ENCODE results near the gene PILRA.
"Not testable (repeated sequence)": the region's sequence is repeated elsewhere in the genome, so short reads cannot be mapped to it uniquely, and the experiment has no call there.

The PILRA gene

DNA sequence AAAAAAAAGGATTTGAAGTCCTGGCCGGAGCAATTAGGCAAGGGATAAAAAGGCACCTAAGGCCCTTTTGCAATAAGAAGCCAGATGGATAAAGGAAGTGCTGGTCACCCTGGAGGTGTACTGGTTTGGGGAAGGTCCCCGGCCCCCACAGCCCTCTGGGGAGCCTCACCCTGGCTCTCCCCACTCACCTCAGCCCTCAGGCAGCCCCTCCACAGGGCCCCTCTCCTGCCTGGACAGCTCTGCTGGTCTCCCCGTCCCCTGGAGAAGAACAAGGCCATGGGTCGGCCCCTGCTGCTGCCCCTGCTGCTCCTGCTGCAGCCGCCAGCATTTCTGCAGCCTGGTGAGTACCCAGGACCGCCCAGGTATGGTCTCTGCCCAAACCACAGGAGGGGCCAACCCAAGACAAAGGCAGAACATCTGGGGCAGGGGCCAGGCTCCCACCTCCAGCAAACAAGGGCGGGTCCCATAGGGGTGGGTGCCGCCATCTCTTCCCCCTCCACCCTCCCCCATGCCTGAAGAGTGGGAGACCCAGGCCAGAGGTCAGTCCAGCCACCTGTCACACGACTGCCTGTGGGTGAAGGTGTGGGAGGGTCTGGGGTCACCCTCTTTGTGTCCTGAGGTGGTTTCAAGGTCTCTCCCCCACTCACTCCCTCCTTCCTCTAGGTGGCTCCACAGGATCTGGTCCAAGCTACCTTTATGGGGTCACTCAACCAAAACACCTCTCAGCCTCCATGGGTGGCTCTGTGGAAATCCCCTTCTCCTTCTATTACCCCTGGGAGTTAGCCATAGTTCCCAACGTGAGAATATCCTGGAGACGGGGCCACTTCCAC is 15.0 kb upstream of the PILRA start, which contains the start of gene PILRB:
TSS of gene PILRB (plus strand) at position 91 of the 830 bp plus-strand sequence. CDS start at position 277, 186 bp downstream.
- no peak for DNase-seq

DNA sequence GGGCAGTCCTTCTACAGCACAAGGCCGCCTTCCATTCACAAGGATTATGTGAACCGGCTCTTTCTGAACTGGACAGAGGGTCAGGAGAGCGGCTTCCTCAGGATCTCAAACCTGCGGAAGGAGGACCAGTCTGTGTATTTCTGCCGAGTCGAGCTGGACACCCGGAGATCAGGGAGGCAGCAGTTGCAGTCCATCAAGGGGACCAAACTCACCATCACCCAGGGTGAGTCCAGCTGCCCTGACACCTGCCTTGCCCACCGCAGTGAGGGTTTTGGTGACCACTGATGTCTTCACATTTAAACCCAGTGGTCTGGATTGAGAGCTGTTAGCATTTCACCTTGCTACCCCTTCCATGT is 14.5 kb upstream of the PILRA start:
- no peak for DNase-seq

DNA sequence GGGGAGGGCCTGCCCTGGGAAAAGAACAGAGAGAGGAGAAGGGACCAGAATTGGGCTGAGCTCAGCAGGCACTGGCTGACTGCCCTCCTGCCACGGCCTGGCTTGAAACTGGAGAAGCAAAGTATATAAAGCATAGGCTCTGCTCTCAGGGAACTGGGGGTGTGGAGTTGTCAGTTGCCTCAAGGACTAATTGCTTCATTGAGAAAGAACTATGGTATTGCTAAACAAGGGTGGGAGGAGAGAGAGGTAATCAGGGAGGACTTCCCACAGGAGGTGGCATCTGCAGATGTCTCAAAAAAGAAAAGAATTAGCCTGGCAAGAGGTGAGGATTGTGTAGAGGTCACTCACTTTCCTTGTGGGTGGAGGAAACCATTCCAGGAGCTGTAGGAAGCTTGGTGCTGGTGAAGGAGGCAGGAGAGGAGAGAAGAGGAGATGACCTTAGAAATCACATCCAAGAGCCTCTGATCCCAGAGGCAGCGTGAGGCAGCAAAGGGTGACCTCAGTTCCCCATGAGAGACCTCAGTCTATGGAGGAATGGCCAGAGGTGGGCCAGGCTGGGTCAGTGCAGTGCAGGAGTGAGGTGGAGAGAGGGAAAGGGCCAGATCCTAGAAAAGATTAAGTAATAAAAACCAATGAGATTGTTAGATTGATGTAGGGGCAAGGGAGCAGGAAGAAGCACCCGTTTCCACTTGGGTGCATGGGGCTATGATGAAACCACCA is 13.0 kb upstream of the PILRA start:
- no peak for DNase-seq

DNA sequence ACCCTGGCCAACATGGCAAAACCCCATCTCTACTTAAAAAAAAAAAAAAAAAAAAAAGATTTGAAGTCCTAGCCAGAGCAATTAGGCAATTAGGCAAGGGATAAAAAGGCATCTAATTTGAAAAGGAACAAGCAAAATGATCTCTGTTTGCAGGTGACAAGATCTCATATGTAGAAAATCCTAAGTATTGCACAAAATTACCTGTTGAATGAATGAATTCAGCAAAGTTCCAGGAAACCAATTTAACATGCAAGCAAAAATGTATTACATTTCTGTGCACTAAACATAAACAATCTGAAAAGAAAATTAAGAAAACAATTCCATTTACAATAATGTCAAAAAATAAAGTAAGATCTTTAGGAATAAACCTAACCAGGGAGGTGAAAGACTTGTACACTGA is 10.2 kb upstream of the PILRA start:
- DNase-seq = no peak

DNA sequence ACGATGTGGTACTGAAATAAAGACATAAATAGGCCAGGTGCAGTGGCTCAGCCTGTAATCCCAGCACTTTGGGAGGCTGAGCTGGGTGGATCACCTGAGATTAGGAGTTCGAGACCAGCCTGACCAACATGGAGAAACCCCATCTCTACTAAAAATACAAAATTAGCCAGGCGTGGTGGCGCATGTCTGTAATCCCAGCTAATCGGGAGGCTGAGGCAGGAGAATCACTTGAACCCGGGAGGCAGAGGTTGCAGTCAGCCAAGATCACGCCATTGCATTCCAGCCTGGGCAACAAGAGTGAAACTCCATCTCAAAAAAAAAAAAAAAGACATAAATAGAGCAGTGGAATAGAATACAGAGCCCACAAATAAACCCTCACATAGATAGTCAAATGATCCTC is 9.5 kb upstream of the PILRA start:
- DNase-seq = not testable (repeated sequence)

DNA sequence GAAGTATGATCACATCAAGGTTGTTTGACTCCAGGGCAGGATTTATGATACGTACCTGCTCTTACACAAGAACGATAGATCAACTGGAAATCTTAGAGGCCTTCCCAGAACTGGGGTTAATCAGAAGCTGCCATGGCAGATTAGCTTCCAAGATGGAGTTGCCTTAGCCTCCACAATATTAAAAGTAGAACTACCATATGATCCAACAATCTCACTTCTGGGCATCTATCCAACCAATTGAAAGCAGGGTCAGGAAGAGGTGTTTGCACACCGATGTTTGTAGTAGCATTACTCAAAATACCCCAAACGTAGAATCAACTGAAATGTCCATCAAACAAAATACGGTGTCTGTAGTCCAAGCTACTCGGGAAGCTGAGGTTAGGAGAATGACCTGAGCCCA is 8.8 kb upstream of the PILRA start:
- DNase-seq = no peak

DNA sequence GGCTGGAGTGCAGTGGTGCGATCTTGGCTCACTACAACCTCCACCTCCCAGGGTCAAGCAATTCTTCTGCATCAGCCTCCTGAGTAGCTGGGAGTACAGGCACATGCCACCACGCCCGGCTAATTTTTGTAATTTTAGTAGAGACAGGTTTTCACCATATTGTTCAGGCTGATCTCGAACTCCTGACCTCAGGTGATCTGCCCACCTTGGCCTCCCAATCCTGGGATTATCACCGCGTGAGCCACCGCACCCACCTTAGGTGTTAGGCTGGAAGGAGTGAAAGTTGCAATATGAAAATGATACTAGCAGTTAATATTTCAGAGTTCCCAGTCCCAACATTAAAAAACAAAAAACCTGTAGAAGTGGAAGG is 7.3 kb upstream of the PILRA start:
- DNase-seq = not testable (repeated sequence)

DNA sequence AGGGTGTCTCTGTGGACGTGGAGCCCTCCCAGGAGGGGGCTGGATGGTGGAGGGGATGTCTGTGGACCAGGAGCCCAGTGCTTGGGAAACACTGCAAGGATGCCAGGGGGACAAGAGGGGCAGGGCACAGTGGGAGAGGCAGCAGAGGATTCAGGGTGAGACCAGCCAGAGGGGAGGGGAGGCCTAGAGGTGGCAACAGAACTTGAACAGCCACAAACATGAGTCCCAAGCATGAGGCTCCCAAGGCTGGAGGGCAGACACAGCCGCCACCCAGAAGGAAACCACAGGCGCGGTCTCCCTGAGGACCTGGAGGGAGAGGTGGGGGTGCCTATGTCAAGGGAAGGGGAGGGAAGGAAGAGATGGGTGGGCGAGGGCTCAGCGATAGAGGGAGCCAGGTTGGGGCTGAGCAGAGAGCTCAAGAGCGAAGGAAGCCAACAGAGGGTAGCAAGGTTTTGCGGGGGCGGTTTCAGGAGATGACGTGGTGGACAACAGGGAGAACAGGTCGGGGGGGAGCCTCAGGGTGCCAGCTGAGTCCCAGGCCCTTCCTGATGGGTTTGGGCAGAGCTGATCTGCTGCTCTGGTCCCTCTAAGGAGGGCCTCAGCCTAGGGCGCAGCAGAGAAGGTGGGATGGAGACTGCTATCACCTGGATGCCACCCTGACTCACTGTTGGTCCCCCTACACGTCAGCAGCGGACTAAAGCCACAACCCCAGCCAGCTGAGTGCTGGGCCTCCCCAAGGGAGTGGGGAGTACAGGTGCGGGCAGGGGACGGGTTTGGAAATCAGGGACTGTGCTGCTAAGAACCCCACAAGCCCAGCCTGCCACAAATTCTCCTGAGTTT is 6.7 kb upstream of the PILRA start:
- no peak for DNase-seq

DNA sequence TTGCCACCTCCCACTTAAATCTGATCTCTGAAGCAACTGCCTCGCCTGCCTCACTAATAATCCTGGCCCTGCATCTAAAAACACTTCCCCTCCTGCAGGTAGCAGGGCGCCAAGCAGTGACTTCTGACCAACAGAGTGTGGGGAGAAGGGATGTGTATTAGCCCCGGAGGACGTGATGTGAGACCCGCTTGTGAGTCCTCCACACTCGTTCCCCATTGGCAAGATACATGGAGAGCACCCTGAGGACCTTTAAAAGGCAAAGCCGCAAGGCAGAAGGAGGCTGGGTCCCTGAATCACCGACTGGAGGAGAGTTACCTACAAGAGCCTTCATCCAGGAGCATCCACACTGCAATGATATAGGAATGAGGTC is 6.1 kb upstream of the PILRA start:
- no peak for DNase-seq

DNA sequence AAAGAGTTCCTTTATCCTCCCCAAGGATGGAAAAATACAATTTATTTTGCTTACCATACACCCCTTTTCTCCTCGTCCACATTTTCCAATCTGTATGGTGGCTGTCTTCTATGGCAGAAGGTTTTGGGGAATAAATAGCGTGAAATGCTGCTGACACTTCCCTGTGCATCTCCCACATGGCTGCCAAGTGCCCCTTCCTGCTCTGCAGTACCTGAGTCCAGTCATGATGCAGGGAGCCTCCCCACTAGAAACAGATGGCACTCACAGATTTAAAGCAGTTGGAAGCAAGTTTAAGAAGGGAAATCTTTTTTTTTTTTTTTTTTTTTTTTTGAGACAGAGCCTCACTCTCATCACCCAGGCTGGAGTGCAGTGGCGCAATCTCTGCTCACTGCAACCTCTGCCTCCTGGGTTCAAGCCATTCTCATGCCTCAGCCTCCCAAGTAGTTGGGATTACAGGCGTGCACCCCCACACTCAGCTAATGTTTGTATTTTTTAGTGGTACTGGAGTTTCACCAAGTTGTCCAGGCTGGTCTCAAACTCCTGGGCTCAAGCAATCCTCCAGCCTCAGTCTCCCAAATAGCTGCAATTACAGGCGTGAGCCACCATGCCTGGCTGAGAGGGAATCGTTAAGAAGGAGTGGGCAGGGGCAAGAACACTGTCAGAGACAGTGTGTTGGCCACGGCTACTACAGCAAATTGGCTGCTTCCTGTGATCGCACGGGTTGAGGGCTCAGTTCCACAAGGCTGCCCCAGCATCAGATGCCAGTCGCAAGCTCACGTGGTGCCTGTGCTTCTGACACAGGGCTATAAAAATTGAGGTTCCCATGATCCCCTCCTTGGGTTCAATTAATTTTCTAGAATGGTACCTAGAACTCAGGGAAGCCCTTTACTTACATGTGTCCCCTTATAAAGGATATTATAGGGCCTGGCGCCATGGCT is 5.3 kb upstream of the PILRA start:
- DNase-seq = no peak

DNA sequence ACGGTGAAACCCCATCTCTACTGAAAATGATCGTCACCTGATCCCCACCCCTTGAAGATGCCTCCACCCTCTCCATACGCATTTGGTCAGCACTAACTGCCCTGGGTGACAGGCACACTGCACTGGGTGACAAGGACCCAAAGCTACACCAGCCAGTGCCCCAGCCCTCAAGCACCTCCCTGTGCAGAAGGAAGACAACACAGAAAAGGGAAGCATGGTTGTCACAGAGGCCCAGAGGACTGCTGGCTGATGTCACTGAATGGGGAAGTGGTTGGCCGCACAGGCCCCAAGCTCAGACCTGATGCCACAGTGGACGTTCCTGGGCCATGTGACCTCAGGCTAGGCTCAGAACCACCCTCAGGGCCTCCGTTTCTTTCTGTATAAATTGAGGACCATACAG is 4.2 kb upstream of the PILRA start:
- DNase-seq = no peak

DNA sequence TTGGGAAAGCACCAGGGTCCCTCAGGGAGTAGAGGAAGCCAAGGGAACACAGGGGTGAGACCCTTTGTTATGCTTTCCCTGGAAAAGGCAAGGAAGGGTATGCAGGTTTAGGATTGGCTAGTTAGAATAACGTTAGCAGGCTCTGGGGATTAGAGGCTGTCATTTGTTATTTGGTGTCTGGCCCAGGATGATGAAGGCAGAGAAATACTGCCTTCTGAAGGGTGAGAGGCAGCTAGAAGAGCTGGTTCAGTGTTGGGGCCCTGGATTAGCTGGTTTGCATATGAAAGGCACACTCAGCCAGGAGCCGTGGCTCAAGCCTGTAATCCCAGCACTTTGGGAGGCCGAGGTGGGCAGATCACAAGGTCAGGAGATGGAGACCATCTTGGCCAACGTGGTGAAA is 3.0 kb upstream of the PILRA start:
- DNase-seq = no peak

DNA sequence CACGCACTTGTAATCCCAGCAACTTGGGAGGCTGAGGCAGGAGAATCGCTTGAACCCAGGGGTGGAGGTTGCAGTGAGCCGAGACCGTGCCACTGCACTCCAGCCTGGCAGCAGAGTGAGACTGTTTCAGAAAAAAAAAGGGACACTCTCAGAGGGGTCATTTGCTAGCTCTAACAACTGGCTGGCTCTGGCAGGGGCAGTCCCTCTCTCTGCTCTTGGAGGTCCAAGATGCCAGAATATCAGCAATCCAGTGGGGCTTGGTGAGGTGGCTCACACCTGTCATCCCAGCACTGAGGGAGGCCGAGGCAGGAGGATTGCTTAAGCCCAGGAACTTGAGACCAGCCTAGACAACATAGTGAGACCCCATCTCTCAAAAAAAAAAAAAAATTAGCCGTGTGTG is 2.5 kb upstream of the PILRA start:
- DNase-seq = no peak

DNA sequence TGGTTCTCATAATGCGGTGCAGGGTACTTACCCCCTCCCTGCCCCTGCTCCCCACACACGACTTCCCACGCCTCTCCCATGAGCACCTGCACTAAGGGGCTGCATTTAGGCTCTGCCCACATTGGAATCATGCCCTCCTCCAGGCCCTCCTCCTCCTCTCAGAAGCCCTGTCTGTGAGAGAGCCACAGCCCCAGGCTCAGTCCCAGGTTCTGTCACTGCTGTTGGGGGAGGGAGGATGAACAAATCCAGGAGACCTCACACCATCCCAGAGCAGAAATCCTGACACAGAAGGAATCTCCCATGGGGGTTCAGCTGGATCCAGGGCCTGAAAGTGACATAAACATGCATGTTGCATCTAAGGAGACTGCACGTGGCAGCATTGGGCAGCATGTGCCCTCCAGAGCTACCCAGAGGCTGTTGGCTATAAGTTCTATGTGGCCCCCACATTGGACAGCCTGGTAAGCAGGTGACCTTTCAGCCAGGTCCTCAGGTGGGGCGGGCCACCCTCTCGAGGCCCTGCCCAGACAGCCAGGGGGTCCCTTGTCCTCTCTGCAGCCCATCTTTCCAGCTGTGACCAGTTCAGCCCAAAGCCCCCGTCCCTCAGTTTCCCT is 1.6 kb upstream of the PILRA start:
- no peak for DNase-seq

DNA sequence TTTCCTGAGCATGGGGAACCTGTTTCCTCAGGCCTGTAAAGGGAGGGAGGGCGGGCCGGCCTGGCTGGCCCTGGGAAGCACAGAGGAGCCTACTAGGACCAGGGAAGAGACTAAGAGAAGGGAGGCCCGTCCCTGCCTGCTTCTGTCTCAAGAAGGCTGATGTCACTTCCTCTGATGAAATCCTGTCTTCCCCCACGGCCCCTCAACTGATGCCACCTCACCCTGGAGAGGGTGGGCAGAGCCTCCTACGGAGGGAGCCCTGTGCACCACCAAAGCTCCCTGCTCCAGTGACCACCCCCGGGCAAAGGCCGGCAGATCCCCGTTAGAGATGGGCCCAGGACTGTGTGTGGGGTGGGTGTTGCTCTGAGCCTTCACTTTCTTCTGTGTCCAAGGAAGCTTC is 1.0 kb upstream of the PILRA start:
- DNase-seq = peak; percentile 64

DNA sequence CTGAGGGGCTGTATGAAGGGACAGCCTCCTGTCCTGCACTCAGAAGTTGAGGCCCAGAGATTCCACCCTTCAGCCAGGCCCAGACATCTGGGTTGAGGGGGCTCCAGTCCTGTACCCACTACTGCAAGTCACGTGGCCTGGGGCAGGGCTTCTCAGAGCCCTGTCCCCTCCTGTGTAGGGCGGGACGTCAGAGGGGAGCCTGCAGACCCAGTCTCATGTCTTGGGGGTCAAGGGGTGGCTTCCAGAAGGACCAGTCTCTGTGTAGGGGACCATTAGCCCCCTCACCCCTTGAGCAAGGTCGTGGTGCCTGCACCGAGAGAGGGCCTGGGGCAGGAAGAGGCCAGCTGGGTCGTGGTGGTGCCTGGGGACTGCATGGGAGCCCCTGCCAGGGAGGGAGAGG is 593 bp upstream of the PILRA start:
- no peak for DNase-seq

DNA sequence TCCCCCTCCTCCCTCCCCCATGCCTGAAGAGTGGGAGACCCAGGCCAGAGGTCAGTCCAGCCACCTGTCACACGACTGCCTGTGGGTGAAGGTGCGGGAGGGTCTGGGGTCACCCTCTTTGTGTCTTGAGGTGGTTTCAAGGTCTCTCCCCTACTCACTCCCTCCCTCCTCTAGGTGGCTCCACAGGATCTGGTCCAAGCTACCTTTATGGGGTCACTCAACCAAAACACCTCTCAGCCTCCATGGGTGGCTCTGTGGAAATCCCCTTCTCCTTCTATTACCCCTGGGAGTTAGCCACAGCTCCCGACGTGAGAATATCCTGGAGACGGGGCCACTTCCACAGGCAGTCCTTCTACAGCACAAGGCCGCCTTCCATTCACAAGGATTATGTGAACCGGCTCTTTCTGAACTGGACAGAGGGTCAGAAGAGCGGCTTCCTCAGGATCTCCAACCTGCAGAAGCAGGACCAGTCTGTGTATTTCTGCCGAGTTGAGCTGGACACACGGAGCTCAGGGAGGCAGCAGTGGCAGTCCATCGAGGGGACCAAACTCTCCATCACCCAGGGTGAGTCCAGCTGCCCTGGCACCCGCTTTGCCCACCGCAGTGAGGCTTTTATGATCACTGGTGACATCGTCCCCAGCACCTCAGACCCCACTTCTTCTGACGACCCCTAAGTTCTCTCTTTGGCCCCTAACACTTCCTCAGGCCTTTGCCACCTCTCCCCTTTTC is 747 bp downstream of the PILRA start:
- not testable (repeated sequence) for DNase-seq

DNA sequence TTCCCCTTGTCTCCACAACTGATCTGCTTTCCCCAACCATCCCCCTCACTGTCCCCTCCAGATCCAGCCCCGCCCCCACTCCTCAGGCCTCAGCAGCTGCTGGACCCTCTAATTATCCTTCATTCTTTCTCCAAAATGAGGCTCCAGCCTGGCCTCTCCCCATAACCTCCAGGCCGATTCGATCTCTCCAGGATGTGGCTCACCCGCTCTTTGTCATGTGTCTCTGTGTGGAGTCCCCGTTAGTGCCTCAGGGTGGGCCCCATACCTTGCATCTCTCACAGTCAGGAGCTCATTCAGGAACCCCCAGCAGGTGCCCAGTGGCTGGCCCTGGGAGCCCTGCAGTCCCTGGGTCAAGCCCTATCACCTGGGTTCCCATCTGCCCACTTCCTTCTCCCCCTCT is 1.3 kb downstream of the PILRA start:
- no peak for DNase-seq

DNA sequence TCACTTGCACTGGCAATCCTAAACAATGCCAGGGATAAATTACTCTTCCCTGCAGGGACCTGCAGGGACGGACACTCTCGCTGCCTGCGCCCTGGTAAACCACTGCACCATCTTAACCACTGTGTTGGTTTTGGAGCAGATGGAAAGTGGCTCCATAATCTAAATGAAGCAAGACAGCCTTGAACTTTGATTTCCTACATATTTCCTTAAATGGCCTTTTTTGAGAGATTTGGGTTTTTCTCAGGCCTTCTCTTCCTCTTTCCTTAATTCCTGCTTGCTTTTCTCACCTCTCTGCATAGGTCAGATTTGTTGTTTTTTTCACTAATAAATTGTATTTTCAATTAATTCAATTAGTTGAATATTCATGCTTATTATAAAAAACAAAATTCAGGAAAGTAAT is 2.8 kb downstream of the PILRA start:
- no peak for DNase-seq

DNA sequence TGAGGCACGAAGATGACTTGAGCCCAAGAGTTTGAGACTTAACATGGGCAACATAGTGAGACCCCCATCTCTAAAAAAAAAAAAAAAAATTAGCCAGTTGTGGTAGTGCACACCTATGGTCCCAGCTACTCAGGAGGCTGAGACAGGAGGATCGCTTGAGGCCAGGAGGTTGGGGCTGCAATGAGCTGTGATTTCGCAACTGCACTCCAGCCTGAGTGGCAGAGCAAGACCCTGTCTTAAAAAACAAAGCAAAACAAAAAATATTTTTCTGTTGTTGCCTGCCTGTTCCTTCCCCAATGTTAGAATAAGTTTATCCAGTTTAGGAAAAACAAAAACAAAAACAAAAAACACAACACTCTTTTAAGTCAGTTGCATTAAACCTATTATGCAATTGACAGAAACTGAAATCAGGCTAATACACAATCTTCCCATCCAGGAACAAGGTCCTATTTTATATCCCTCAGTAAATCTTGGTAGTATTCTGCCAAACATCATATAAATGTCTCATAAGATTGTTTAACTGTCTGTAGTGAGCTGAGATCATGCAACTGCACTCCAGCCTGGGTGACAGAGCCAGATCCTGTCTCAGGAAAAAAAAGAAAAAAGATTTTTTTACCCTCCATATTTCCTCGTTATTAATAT is 4.9 kb downstream of the PILRA start:
- no peak for DNase-seq

DNA sequence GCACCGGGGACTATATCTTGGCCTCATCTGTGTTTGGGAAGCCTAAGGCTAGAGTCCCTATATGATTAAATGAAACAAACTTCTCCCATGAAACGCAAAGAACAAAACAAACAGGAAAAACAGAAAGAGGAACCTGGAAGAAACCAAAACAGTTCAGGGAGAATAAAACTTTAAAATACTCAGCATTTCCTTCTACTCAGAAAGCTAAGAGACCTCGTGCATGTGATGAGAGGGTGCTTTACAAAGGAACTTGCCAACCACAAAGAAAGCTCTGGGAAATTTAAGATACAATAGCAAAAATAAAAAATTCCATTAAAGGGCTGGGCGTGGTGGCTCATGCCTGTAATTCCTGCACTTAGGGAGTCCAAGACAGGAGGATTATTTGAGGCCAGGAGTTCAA is 6.9 kb downstream of the PILRA start:
- no peak for DNase-seq
